ENCODE measurements around the gene KRT71. TPM values are rescaled to one million over a fixed set of nuclear protein-coding genes. Genes with fewer than 3 reads are reported as not detected.

Gene KRT71
- total RNA-seq, 4 donors from 2014 or later = not detected

- Histone ChIP-seq H3K4me3 (no peak overlapping the region), H3K4me1 (peaks cover 24 to 49% (median 31%) of the 10 kb centered on the region in 3 donors), H3K27ac (peak overlapping the region in 1 of 4 donors; percentile 92), H3K27me3 (peaks cover 0 to 5% (median 0%) of the 10 kb centered on the region in 4 donors), H3K9me3 (no peaks in the 10 kb centered on the region), H3K36me3 (no peaks in the 10 kb centered on the region)
- intact Hi-C loops (cut with DNase I) = loop anchor here (10.0 kb wide), 1 partner anchor 348 kb away; no protein-coding TSS in a partner anchor
- no peak for DNase-seq
- WGBS, 2 donors = 46 to 62% methylated on average over 2 to 3 of the region's 4 CpGs
- no peak for TF ChIP-seq CTCF (IDR thresholded peaks at IDR 0.05)
- no peak for TF ChIP-seq POLR2A (IDR thresholded peaks at IDR 0.05)
These were observed 25.7 kb downstream of the KRT71 start for GRCh38 chr12:52527121-52527800.

- H3K9me3 ChIP-seq = no peaks in the 10 kb centered on the region
- H3K27ac ChIP-seq = peak overlapping the region in 3 of 4 donors; percentile 81 to 92 (median 89)
- no peak for TF ChIP-seq POLR2A (IDR thresholded peaks at IDR 0.05)
- no peak for TF ChIP-seq CTCF (IDR thresholded peaks at IDR 0.05)
- no peak overlapping the region for H3K4me3 ChIP-seq
- H3K27me3 ChIP-seq = peaks cover 0 to 5% (median 0%) of the 10 kb centered on the region in 4 donors
- peaks cover 29 to 56% (median 31%) of the 10 kb centered on the region in 3 donors for H3K4me1 ChIP-seq
- 85 to 95% methylated on average over 4 to 8 of the region's 8 CpGs for WGBS, 2 donors
- H3K36me3 ChIP-seq = no peaks in the 10 kb centered on the region
- DNase-seq = no peak
- intact Hi-C loops (cut with DNase I) = loop anchor here (10.0 kb wide), 1 partner anchor 348 kb away; no protein-coding TSS in a partner anchor
These were observed 26.4 kb downstream of the KRT71 start for GRCh38 chr12:52526511-52526951.

DNA sequence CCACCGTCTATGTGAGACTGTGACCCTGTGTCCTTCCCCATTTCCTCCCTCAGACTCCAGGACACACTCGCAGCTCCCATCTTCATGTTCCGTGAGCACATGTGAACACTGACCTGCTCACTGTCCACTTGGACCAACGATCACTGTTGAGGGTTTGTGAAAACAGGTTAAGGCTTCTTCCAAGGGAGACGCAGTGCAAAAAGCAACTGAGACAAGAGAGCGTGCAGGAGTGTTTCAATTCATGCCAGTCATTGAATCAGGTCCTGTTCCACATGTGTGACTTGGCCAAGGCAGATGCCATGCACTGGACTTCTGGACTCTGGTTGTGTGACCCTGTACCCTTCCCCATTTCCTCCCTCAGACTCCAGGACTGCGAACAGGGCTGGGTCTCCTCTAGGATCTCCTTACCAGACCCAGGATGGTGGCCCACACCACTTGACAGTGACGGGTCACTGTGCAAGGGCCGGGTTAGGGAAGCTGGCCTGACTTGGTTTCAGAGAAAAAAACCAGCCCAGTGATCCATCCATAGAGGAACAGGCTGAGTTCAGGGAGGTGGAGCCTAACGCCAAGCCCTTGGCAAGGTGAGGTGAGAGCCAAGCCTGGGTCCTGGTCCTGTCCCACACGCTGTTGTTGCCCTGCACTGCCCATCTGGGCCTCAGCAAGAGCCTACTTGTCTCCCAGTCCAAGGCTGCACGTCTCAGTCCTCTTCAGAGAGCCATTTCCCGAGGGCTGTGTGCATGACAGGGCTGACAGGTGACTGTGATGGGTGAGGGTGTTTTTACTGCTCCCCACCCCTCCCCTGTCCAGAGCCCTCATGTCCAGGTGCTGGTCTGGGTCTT lies 27.1 kb downstream of the KRT71 start:
- Histone ChIP-seq H3K4me3 (peak overlapping the region in 2 of 4 donors; percentile 11 to 12), H3K4me1 (peaks cover 29 to 63% (median 35%) of the 10 kb centered on the region in 3 donors), H3K36me3 (no peaks in the 10 kb centered on the region), H3K9me3 (no peaks in the 10 kb centered on the region), H3K27ac (peak overlapping the region; percentile 81 to 92 (median 88)), H3K27me3 (peaks cover 0 to 5% (median 0%) of the 10 kb centered on the region in 4 donors)
- TF ChIP-seq CTCF (IDR thresholded peaks at IDR 0.05) (no peak), POLR2A (IDR thresholded peaks at IDR 0.05) (no peak)
- WGBS, 2 donors = 45 to 53% methylated on average over 6 to 11 of the region's 13 CpGs
- DNase-seq = no peak
- intact Hi-C loops (cut with DNase I) = loop anchor here (10.0 kb wide), 1 partner anchor 349 kb away; no protein-coding TSS in a partner anchor

DNA sequence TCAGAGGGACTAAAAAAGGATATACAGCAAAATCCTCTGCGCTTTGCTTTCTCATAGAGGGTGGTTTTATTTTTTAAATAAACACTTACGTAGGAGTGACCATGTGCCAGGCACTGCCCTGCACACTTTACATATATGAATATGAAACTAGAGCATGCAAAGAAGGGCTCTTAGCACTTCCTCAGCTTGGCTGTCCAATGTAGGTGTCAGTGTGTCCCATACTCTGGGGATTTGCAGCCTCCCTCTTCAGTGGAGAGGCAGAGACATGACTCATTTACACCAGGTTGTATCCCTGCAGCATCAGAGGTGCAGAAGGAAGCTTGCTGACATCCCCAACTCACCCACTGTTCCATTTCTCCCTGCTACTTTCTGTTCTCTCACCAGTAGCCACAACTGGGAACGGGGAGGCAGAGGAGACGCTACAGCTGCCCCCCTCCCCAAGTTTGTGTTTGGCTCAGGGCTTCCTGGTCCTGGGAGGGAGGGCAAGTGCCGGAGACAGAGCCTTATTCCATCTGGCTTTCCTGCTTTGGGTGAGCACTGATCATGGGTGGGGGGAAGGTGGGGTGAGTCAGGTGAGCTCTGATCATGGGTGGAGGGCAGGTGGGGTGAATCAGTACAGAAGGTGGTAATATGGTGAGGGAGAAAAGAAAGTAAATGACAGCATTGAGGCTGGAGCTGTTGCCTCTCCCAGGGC lies 27.9 kb downstream of the KRT71 start:
- Histone ChIP-seq H3K36me3 (no peaks in the 10 kb centered on the region), H3K9me3 (no peaks in the 10 kb centered on the region), H3K27ac (peak overlapping the region; percentile 81 to 92 (median 88)), H3K4me1 (peaks cover 29 to 71% (median 36%) of the 10 kb centered on the region in 3 donors), H3K27me3 (peaks cover 0 to 5% (median 0%) of the 10 kb centered on the region in 4 donors), H3K4me3 (peak overlapping the region in 2 of 4 donors; percentile 11 to 12)
- peak in 1 of 4 donors; percentile 16 for TF ChIP-seq POLR2A (IDR thresholded peaks at IDR 0.05)
- TF ChIP-seq CTCF (IDR thresholded peaks at IDR 0.05) = no peak
- DNase-seq = no peak
- intact Hi-C loops (cut with DNase I) = loop anchor here (10.0 kb wide), 1 partner anchor 350 kb away; no protein-coding TSS in a partner anchor
- 33 to 49% methylated on average over 2 of the region's 5 CpGs for WGBS, 2 donors
